TTC549 (cell line): ENCODE measurements around the gene SLC51A.

Experiments
- FAIRE-seq: peaks from 2 replicates; lab custom pipeline; 2012; peaks lifted over from hg19 to GRCh38; lab: Jason Lieb, UNC

The SLC51A gene

GRCh38 chr3:196217307-196218154 is 1.2 kb downstream of the SLC51A start:
- no peak for FAIRE-seq

DNA sequence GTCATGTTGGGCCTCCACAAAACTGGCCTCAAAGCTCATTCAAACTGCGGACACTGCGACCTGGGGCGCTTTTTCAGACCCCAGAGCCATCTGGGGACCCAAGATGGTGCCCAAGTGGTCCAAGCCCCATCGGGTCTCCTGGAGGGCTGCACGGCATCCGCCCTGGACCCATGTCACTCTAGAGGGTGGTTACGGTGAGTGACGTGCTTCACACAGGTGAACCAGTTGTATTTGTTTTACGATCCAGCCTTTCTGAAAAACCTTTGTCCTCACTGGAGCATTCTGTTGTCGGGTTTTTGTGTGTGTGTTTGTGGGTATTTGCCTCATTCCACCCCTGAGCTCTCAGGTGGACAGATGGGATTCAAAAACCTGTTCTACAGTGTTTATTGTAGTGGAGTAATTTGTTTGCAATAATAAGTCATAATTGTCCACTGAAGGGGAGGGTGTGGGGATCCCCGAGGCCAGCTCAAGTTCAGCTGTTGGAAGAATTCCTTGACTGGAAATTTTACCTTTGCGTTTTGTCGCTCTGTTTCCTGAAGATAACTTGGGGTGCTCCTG is 1.9 kb downstream of the SLC51A start:
- FAIRE-seq = no peak

- FAIRE-seq = no peak
Observed at GRCh38 chr3:196219194-196219969, 3.0 kb downstream of the SLC51A start.

GRCh38 chr3:196219970-196220311 is 3.6 kb downstream of the SLC51A start:
- no peak for FAIRE-seq

GRCh38 chr3:196220587-196220986 is 4.3 kb downstream of the SLC51A start:
- FAIRE-seq = no peak

GRCh38 chr3:196220991-196221390 is 4.7 kb downstream of the SLC51A start:
- FAIRE-seq = no peak

DNA sequence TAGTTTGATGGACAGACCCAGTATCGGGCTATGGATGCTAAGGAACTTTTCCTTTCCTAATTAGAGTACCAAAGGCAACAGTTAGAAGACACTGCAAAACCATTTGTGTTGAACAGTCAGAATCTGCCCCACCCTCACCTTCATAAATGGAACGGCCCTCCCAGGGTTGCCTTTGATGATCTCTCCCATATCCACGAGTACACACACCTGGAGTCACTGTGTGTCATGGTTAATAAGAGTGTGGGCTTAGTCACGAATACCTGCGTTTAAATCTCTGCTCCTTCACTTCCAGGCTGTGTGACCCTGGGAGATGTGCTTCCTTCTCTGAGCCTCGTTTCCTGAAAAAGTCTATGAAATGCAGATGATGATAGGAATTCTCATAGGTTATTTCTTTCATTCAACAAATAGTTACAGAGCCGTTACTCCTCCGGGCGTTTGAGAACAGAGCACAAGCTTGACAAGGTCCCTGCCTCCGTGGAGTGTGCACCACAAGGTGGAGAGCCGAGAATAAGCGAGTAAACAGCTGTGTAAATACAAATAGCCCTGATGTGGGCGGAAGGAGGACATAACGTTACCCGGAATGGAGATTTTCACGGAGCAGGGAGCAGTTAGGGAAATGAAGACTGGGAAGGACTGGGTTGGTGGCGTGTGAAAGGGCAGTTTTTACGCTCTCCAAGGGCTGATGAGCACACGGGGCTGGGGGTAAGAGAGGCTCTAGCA is 6.7 kb downstream of the SLC51A start:
- no peak for FAIRE-seq

DNA sequence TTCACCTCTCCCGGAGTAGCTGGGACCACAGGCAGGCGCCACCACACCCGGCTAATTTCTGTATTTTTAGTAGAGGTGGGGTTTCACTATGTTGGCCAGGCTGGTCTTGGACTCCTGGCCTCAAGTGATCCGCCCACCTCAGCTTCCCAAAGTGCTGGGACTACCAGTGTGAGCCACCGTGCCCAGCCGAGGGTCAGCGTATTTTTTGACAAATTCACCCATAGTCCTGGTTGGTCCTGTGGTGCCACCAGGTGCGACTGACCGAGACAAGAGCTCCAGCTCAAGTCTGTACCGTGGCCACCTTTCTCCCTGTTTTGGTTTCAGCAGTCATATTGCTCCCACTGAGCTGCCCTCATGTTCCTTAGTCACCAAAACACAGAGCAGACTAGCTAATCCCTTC is 8.8 kb downstream of the SLC51A start:
- no peak for FAIRE-seq

GRCh38 chr3:196225763-196226364 is 9.5 kb downstream of the SLC51A start:
- no peak for FAIRE-seq

DNA sequence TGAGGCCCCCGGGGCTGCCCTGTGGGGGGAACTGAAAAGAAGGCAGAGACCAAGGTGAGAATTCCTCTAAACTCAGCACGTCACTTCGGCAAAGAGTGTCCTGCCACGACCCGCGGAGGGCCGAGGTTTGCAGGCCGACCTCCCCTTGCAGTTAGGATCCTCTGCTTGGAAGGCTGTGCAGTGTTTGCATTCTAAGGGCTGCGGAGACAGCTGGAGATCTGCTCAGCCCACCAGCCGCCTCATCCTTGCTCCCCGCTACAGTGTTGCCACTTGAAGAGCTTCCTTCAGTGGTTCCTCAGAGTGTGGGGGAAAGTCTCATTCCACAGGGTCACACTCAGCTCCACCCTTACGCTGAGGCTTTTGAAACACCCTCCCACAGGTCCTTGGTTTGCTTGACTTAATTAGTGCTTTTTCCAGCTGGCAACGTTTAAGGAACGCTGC is 10.8 kb downstream of the SLC51A start:
- no peak for FAIRE-seq

DNA sequence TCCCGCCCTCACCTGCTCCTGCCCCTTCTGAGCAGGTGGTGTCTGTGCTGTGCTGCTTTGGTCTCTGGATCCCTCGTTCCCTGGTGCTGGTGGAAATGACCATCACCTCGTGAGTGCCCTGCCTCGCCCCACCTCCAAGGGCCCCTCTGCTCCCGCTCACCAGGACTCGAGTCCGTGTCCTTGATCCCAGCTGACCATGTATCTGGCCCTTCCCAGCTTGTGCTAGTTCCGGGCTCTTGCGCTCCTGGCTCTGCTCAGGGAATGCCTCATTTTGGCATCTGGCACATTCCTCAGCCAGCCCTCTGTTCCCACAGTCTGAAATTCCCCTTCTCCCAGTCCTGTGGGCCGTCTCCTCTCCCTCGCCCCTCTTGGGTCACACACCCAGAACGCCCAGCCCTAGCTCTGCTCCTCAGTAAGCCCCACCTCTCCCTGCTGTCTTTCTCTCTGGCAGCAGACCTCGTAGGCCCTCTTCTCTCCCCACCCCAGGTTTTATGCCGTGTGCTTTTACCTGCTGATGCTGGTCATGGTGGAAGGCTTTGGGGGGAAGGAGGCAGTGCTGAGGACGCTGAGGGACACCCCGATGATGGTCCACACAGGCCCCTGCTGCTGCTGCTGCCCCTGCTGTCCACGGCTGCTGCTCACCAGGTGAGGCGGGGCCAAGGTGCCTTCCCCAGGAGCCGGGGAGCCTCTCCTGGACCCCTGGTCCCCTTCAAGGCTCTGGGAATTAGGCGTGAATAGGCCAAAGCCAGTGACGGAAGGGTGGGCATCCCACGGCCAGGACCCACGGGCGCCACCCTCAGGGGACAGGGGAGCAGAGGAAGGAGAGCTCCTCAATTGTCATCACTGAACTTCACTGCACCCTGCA is 11.5 kb downstream of the SLC51A start:
- FAIRE-seq = no peak

DNA sequence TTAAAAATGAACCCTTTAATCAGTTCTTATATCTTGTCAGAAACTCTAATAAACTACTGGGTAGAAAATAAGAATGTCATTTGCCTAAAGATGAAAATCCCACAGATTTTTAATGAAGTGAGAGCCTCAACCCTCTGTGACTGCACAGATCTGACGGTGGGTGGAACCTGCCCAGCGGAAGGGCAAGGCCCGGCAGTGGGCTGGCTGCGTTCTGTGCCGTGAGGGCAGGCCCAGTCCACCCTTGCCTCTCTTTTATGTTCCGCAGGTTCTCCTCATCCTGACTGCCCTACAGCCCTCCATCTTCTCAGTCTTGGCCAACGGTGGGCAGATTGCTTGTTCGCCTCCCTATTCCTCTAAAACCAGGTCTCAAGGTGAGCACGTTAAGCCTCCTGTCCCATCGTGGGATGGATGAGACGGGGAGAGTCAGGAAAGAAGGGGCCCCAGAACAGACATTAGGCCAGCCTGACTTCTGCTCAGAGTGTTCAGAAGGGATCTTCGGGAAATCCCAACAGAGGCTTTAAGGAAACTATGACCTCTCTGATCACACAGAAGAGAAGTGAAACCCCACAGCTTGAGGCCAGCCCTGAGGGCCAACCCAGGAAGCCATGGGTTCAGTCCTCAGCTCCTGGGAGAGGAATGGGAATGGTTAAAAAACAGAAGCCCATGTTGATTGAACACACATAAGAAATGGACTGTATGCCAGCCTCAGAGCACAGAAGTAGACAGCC is 16.0 kb downstream of the SLC51A start:
- no peak for FAIRE-seq

DNA sequence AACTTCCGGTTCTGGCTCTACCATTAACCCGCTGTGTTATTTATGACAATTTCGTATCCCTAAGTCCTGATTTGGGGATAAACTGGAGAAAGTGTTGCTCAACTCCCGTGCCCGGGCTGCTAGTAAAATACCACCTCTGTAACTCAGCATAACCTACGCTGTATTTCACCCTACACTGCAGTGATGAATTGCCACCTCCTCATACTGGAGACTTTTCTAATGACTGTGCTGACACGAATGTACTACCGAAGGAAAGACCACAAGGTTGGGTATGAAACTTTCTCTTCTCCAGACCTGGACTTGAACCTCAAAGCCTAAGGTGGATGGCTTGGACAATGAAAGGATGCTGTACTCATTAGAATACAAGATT is 16.5 kb downstream of the SLC51A start:
- no peak for FAIRE-seq

GRCh38 chr3:196235452-196236122 is 19.3 kb downstream of the SLC51A start:
- FAIRE-seq = no peak

GRCh38 chr3:196236223-196236622 is 19.9 kb downstream of the SLC51A start:
- no peak for FAIRE-seq

DNA sequence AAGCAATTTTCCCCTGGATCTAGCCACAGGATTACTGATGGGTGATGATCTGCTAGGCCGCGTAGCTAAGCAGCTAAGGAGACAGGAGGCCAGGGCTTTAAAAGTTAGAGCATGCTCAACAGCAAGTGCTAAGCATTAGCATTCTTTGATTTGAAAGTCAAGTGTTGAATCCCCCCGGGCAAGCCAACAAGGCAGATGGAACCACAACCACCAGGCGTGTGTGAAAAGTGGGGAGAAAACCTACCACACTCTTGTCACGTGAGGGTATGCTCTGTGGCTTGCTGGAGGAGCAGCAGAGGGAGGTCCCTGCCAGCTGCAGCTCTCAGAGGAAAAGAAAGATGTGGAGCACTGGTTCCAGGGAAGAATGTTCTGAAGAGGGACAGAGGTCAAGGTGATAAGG is 20.9 kb downstream of the SLC51A start:
- FAIRE-seq = no peak

DNA sequence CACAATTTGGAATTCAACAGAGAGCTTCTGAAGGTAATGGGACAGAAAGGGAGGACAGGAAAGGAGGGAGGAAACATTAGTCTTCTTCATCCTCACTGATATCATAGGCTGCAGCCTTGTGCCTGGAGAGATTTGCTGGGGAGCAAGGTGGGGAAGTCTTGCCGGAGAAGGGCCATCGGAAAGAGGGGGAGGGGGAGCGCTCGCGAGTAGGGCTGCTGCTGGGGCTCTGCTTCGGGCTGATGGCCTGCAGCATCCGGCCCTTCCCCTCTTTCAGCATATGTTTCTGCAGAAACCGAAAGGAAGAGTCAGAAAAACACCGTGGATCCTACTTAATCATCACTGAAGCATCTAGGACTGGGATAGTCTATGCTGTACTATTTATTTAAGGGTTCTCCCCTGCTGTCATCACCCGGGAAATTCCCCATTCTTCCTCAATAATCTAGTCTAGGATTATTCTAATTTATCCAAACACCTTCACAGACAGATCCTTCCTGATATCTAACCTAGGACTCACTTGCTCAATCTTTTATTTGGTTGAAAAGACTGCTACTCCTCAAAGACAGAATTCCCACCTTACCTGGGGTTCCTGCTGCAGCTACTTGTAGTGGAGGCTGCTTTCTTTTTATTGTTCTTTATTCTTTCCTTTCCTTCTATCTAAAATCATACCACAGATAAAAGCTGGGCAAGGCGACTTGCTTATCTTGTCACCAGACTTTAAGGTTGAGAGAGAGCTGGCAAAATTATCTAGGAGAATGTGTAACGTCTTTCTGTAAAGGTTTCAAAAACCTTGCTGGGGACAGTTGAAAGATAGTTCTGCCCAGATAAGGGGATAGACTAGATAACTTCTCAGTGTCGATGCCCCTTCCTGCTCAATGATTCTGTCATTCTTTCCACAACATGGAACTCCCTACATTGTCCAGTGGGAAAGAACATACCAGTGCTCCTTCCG is 22.6 kb downstream of the SLC51A start:
- no peak for FAIRE-seq

DNA sequence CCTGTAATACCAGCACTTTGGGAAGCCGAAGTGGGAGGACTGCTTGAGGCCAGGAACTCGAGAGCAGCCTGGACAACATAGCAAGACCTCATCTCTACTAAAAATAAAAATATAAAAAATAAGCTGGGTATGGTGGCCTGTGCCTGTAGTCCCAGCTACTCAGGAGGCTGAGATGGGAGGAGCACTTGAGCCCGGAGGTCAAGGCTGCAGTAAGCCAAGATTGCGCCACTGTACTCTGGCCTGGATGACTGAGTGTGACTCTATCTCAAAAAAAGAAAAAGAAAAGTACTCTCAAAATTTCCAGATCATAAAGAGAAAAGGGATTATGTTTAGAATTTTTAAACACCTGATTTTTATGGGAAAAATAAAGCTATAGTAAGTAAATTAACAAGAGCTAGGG is 24.1 kb downstream of the SLC51A start:
- no peak for FAIRE-seq

DNA sequence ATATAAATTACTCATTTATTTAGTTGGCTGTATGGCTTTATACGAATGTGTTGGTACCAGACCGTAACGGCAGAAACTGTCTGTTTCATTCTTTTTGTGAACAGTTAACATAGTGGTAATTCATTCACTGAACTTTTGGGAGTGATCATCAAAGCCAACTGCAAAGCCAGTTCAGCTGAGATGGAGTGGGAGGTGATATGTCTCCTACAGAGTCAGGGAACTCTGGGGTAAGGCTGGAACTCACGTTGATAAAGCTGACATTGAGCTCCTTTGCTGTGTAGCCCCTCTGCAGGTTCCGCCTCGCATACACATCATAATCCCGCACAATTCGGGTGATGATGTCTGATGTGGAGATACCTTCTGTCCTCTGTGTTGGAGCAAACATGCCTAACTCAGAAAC is 25.4 kb downstream of the SLC51A start:
- no peak for FAIRE-seq
